Ishikawa (cell line): ENCODE data around the gene CPNE4.

Source experiments
- CEBPB ChIP-seq: IDR thresholded peaks from 2 replicates; pipeline ENCODE4 v1.6.1; 2012
- EP300 ChIP-seq: IDR thresholded peaks from 2 replicates; pipeline ENCODE4 v1.6.1; 2012; ENCODE audit warnings: borderline replicate concordance
- MAX ChIP-seq: IDR thresholded peaks from 2 replicates; pipeline ENCODE4 v1.6.1; 2012
- TAF1 ChIP-seq: IDR thresholded peaks from 2 replicates; pipeline ENCODE4 v1.6.1; 2012; ENCODE audit warnings: low read depth, mild to moderate bottlenecking
- TEAD4 ChIP-seq: IDR thresholded peaks from 2 replicates; pipeline ENCODE4 v1.6.1; 2012
- YY1 ChIP-seq: IDR thresholded peaks from 2 replicates; pipeline ENCODE4 v1.6.1; 2012; ENCODE audit warnings: low read depth
- TF ChIP-seq, protein P1 (sequence below): IDR thresholded peaks from 2 replicates; pipeline ENCODE4 v1.6.1; 2012; ENCODE audit warnings: low read depth, mild to moderate bottlenecking

GRCh38 chr3:131811481-131811880 is 223.3 kb downstream of the CPNE4 start:
- no peak for TF ChIP-seq CEBPB
- TF ChIP-seq TEAD4: no peak
- TF ChIP-seq EP300: no peak
- TF ChIP-seq YY1: no peak
- TF ChIP-seq TAF1: no peak
- TF ChIP-seq, protein P1, sequence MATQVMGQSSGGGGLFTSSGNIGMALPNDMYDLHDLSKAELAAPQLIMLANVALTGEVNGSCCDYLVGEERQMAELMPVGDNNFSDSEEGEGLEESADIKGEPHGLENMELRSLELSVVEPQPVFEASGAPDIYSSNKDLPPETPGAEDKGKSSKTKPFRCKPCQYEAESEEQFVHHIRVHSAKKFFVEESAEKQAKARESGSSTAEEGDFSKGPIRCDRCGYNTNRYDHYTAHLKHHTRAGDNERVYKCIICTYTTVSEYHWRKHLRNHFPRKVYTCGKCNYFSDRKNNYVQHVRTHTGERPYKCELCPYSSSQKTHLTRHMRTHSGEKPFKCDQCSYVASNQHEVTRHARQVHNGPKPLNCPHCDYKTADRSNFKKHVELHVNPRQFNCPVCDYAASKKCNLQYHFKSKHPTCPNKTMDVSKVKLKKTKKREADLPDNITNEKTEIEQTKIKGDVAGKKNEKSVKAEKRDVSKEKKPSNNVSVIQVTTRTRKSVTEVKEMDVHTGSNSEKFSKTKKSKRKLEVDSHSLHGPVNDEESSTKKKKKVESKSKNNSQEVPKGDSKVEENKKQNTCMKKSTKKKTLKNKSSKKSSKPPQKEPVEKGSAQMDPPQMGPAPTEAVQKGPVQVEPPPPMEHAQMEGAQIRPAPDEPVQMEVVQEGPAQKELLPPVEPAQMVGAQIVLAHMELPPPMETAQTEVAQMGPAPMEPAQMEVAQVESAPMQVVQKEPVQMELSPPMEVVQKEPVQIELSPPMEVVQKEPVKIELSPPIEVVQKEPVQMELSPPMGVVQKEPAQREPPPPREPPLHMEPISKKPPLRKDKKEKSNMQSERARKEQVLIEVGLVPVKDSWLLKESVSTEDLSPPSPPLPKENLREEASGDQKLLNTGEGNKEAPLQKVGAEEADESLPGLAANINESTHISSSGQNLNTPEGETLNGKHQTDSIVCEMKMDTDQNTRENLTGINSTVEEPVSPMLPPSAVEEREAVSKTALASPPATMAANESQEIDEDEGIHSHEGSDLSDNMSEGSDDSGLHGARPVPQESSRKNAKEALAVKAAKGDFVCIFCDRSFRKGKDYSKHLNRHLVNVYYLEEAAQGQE: no peak
- TF ChIP-seq MAX: no peak
